PC-9 (cell line): ENCODE measurements around the gene GLCE. TPM values are rescaled to one million over a fixed set of nuclear protein-coding genes. Genes with fewer than 3 reads are reported as not detected.

ENCODE experiments used
- BruUV-seq: library from RNA; stranded (reverse); fragments of 400-500 nt; replicated peaks from 2 replicates; lab custom pipeline; 2021; lab: Mats Ljungman, UMichigan
- CTCF ChIA-PET: fragments of 300-600 bp; sonication (Branson Sonifier 250); formaldehyde crosslinking; loops from one replicate; lab custom pipeline; 2022; ENCODE audit warnings: antibody characterized with exemption; lab: Charles Lee
- POLR2A ChIA-PET: fragments of 300-600 bp; sonication (Branson Sonifier 250); formaldehyde crosslinking; loops from one replicate; lab custom pipeline; 2022; ENCODE audit warnings: antibody characterized with exemption; ENCODE audit not compliant: unreplicated experiment; lab: Charles Lee
- DNase-seq, 2 experiments: peaks; one replicate each; pipeline versions ENCODE4 v3.0.0 to v3.0.0-alpha.2; 2015 to 2022; ENCODE audit warnings: mixed read lengths in 1 of 2
- H2AFZ ChIP-seq: fragments of 200-600 bp; sonication (generic); 2 replicates; pipeline ENCODE4 v1.8.1; 2017; ENCODE audit warnings: antibody characterized with exemption
- H3F3A ChIP-seq: fragments of 200-600 bp; sonication (generic); 2 replicates; pipeline ENCODE4 v1.8.1; 2017; ENCODE audit warnings: antibody characterized with exemption, mild to moderate bottlenecking, low read depth; ENCODE audit not compliant: insufficient read depth
- H3K27ac ChIP-seq: fragments of 200-600 bp; sonication (generic); 2 replicates; pipeline ENCODE4 v1.6.1; 2016; ENCODE audit warnings: mixed run types
- H3K27me3 ChIP-seq: fragments of 200-600 bp; sonication (generic); 2 replicates; pipeline ENCODE4 v1.6.1; 2016; ENCODE audit warnings: low read depth, mixed run types; ENCODE audit not compliant: insufficient read depth
- H3K36me3 ChIP-seq: fragments of 200-600 bp; sonication (generic); 2 replicates; pipeline ENCODE4 v1.6.1; 2016; ENCODE audit warnings: low read depth, mixed run types
- H3K4me1 ChIP-seq: fragments of 200-600 bp; sonication (generic); replicated peaks from 2 replicates; pipeline ENCODE4 v1.6.1; 2016; ENCODE audit warnings: mixed run types; ENCODE audit not compliant: insufficient read depth
- H3K4me2 ChIP-seq: fragments of 200-600 bp; sonication (generic); 2 replicates; pipeline ENCODE4 v1.6.1; 2017; ENCODE audit warnings: mixed run types
- H3K4me3 ChIP-seq: fragments of 200-600 bp; sonication (generic); 2 replicates; pipeline ENCODE4 v1.6.1; 2016; ENCODE audit warnings: mixed run types
- H3K79me2 ChIP-seq: fragments of 200-600 bp; sonication (generic); 2 replicates; pipeline ENCODE4 v1.6.1; 2017; ENCODE audit warnings: low read depth, mixed run types
- H3K9me2 ChIP-seq: fragments of 200-600 bp; sonication (generic); 2 replicates; pipeline ENCODE4 v1.8.1; 2017; ENCODE audit warnings: mild to moderate bottlenecking; ENCODE audit not compliant: insufficient read depth
- H3K9me3 ChIP-seq: fragments of 200-600 bp; sonication (generic); 2 replicates; pipeline ENCODE4 v1.8.1; 2016; ENCODE audit warnings: low read depth; ENCODE audit not compliant: insufficient read depth
- H4K20me1 ChIP-seq: fragments of 200-600 bp; sonication (generic); 2 replicates; pipeline ENCODE4 v1.8.1; 2017; ENCODE audit not compliant: insufficient read depth
- CTCF ChIP-seq: fragments of 200-600 bp; sonication (generic); conservative IDR thresholded peaks from 2 replicates; pipeline ENCODE4 v1.6.1; 2017; ENCODE audit warnings: mixed run types, antibody characterized with exemption, mild to moderate bottlenecking, moderate library complexity
- EZH2 ChIP-seq: fragments of 200-600 bp; sonication (generic); IDR thresholded peaks from 2 replicates; pipeline ENCODE4 v1.8.0; 2017; ENCODE audit warnings: antibody characterized with exemption, low read depth
- intact Hi-C: fragments of 100-400 bp; cut with micrococcal nuclease; formaldehyde crosslinking; loops from one replicate; pipeline ENCODE4 v1.10.0; 2022; ENCODE audit not compliant: unreplicated experiment
- total RNA-seq: library from RNA; stranded (reverse); gene quantifications from 2 replicates; pipeline ENCODE4 v1.2.3, GENCODE V29; 2021

GLCE gene
- total RNA-seq, 1 experiment from 2014 or later = 31.3 TPM

- DNase-seq = peak in 1 of 2 experiments; percentile 58
- Histone ChIP-seq H4K20me1 (no peaks in the 10 kb centered on the region), H3K9me3 (no peaks in the 10 kb centered on the region), H3F3A (peaks cover 8% of the 10 kb centered on the region; the same call in 1 of the 2 replicates), H3K27ac (no peak overlapping the region), H3K36me3 (no peaks in the 10 kb centered on the region), H3K27me3 (no peaks in the 10 kb centered on the region), H3K9me2 (no peaks in the 10 kb centered on the region), H2AFZ (no peak overlapping the region), H3K4me2 (no peak overlapping the region; the same call in 1 of the 2 replicates), H3K4me1 (peaks cover 19% of the 10 kb centered on the region), H3K4me3 (no peak overlapping the region), H3K79me2 (no peaks in the 10 kb centered on the region)
- no TSS peak for BruUV-seq
- ChIA-PET POLR2A (no interaction called here), CTCF (no interaction called here)
- no peak for TF ChIP-seq CTCF
- TF ChIP-seq EZH2 = no peak
- intact Hi-C loops = no loop called here
Observed at GRCh38 chr15:69143756-69144436, 16.5 kb upstream of the GLCE start.

DNA sequence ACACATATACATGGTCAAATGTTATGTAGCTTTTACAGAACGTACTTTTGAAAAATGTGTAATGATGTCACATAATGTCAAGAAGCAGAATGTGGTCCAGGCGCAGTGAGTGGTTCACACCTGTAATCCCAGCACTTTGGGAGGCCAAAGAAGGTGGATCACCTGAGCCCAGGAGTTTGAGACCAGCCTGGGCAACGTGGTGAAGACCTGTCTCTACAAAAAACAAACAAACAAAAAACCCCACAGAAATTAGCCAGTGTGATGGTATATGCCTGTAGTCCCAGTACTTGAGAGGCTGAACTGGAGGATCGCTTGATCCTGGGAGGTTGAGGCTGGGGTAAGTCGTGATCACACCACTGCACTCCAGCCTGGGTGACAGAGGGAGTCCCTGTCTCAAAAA, 15.9 kb upstream of the GLCE start:
- intact Hi-C loops = no loop called here
- no peak overlapping the region for H2AFZ ChIP-seq
- no peaks in the 10 kb centered on the region for H3K9me2 ChIP-seq
- no peaks in the 10 kb centered on the region for H3K36me3 ChIP-seq
- no peaks in the 10 kb centered on the region for H3K79me2 ChIP-seq
- no peaks in the 10 kb centered on the region for H3K27me3 ChIP-seq
- TF ChIP-seq EZH2 (no peak), CTCF (no peak)
- H4K20me1 ChIP-seq = no peaks in the 10 kb centered on the region
- H3K9me3 ChIP-seq = no peaks in the 10 kb centered on the region
- H3K4me1 ChIP-seq = peaks cover 19% of the 10 kb centered on the region
- BruUV-seq = no TSS peak
- POLR2A ChIA-PET = no interaction called here
- CTCF ChIA-PET = no interaction called here
- DNase-seq = no peak
- no peak overlapping the region for H3K4me3 ChIP-seq
- no peak overlapping the region for H3K4me2 ChIP-seq
- peaks cover 8% of the 10 kb centered on the region; the same call in 1 of the 2 replicates for H3F3A ChIP-seq
- H3K27ac ChIP-seq = no peak overlapping the region

DNA sequence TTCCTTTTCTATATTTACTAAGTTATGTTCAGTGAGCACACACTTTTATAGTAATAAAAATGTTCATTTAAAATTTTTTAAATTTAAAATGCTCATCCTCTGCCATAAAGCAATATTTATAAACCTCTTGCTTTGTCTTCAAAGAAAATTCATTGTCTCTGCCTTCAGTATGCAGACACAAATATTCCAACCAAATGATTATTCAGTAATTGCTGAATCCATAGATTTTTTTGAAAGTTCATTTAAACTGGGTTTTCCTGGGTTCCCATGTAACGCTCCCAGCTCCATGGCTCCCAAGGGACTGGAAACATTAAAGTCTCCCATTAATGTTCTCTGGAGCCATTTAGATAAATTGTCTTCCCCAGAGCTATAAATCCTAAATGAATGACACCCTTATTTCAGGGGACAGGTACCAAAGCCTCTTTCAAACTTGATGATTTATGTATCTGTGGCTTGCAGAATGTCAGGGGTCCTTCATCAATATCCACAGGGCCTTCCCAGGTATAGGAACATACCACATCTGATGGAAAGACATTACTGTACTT, 15.2 kb upstream of the GLCE start:
- Histone ChIP-seq H3K27ac (no peak overlapping the region), H3K4me2 (no peak overlapping the region), H3K4me1 (peaks cover 19% of the 10 kb centered on the region), H2AFZ (no peak overlapping the region), H3K9me3 (no peaks in the 10 kb centered on the region), H3K9me2 (no peaks in the 10 kb centered on the region), H3K27me3 (no peaks in the 10 kb centered on the region), H3K36me3 (no peaks in the 10 kb centered on the region), H4K20me1 (no peaks in the 10 kb centered on the region), H3K4me3 (no peak overlapping the region), H3K79me2 (no peaks in the 10 kb centered on the region), H3F3A (peaks cover 8% of the 10 kb centered on the region; the same call in 1 of the 2 replicates)
- no peak for TF ChIP-seq CTCF
- no peak for TF ChIP-seq EZH2
- BruUV-seq = no TSS peak
- DNase-seq = no peak
- POLR2A ChIA-PET = interaction anchor here (0.6 kb wide), 1 partner anchor 15 kb away, joined by 7 read pairs; no protein-coding TSS in a partner anchor
- intact Hi-C loops = no loop called here
- CTCF ChIA-PET = no interaction called here
